Fibroblast of lung (primary cell): ENCODE results near the gene FAM131B. TPM values are rescaled to one million over a fixed set of nuclear protein-coding genes. Genes with fewer than 3 reads are reported as not detected.
A peak's percentile ranks its signal among the peaks of the same experiment; 100 is the strongest.

Experiments
- DNase-seq, 2 donors: peaks; one replicate each; pipeline versions ENCODE4 v3.0.0 to v3.0.0-alpha.2; 2010; ENCODE audit warnings: low read depth in 2 of 2
- H2AFZ ChIP-seq: 2 replicates; pipeline ENCODE4 v1.5.1; 2012; ENCODE audit warnings: low read length, control low read depth, inconsistent platforms
- H3K27ac ChIP-seq: 2 replicates; pipeline ENCODE4 v1.5.1; 2011; ENCODE audit warnings: low read length, control low read depth; ENCODE audit not compliant: insufficient read depth
- H3K27me3 ChIP-seq: 2 replicates; pipeline ENCODE4 v1.5.1; 2011; ENCODE audit warnings: mild to moderate bottlenecking, low read length; ENCODE audit not compliant: control insufficient read depth, insufficient read depth
- H3K36me3 ChIP-seq: 2 replicates; pipeline ENCODE4 v1.5.1; 2011; ENCODE audit warnings: low read length; ENCODE audit not compliant: control insufficient read depth, insufficient read depth
- H3K4me1 ChIP-seq: 2 replicates; pipeline ENCODE4 v1.5.1; 2011; ENCODE audit warnings: low read length; ENCODE audit not compliant: control insufficient read depth, insufficient read depth; ENCODE audit errors: extremely low read depth
- H3K4me2 ChIP-seq: 2 replicates; pipeline ENCODE4 v1.5.1; 2011; ENCODE audit warnings: low read length, control low read depth; ENCODE audit not compliant: insufficient read depth; ENCODE audit errors: extremely low read depth
- H3K4me3 ChIP-seq, 4 experiments: fragments of 200-600 bp in 1 of 4; sonication (generic) in 1 of 4; replicated peaks in 1 of 4; 2 replicates each; pipeline ENCODE4 v1.5.1; 2011 to 2016; ENCODE audit warnings: low read length in 4 of 4, low read depth in 3 of 4, mild to moderate bottlenecking in 3 of 4, control low read depth in 2 of 4, inconsistent platforms in 1 of 4, mixed read lengths in 1 of 4; ENCODE audit not compliant: insufficient read depth in 1 of 4; ENCODE audit errors: control extremely low read depth in 1 of 4
- H3K79me2 ChIP-seq: 2 replicates; pipeline ENCODE4 v1.5.1; 2012; ENCODE audit warnings: mild to moderate bottlenecking, low read length, inconsistent platforms; ENCODE audit not compliant: control insufficient read depth, insufficient read depth
- H3K9ac ChIP-seq: 2 replicates; pipeline ENCODE4 v1.5.1; 2011; ENCODE audit warnings: mild to moderate bottlenecking, low read length, control low read depth; ENCODE audit not compliant: insufficient read depth
- H3K9me3 ChIP-seq: 2 replicates; pipeline ENCODE4 v1.5.1; 2012; ENCODE audit warnings: low read depth, low read length; ENCODE audit not compliant: control insufficient read depth, insufficient read depth
- H4K20me1 ChIP-seq: 2 replicates; pipeline ENCODE4 v1.5.1; 2011; ENCODE audit warnings: low read length; ENCODE audit not compliant: control insufficient read depth, insufficient read depth; ENCODE audit errors: extremely low read depth
- EZH2 ChIP-seq: IDR thresholded peaks from 2 replicates; pipeline ENCODE4 v1.5.1; 2012; ENCODE audit warnings: low read length, control low read depth, mild to moderate bottlenecking; ENCODE audit errors: missing control alignments
- polyA plus RNA-seq, 2 donors: library from polyadenylated mRNA; depleted of rRNA in 1 of 2; stranded (reverse) in 1 of 2; unstranded in 1 of 2; fragments of >200 nt; gene quantifications; 2 replicates each; pipeline ENCODE4 v1.2.1, GENCODE V29; 2011 to 2012; ENCODE audit warnings: missing spikeins in 1 of 2
- total RNA-seq: library from RNA; depleted of rRNA; stranded (reverse); fragments of >200 nt; gene quantifications from 2 replicates; pipeline ENCODE4 v1.2.1, GENCODE V29; 2014
- TF ChIP-seq, protein P1 (sequence below), 2 donors: IDR thresholded peaks in 1 of 2; conservative IDR thresholded peaks in 1 of 2; 1 replicate in 1 of 2; 2 replicates in 1 of 2; pipeline ENCODE4 v1.5.1; 2011 to 2012; ENCODE audit warnings: low read length in 2 of 2, control low read depth in 1 of 2, inconsistent platforms in 1 of 2, low read depth in 1 of 2, mild to moderate bottlenecking in 1 of 2

The FAM131B gene
- total and polyA plus RNA-seq, 2 donors (not counting 1 experiment from before 2014, with no cell fraction given): 2.0 to 3.8 TPM

DNA sequence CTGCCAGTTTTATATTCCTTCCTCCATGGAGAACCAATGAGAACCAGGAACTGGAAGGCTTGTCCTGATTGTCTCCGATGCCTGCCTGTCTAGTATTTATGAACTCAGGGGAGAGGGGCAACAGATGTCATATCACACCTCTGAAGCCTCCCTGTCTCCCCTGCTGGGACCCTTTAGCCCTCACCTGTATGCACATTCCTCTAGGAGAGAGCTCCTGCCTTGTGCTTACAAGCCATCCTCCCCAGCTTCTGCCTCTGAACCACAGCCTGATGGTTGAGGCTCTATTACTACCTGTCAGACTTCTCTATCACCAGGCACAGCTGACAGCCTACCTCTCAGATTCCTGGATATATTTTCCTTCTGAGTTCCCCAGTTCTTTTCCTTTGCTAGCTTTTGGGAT lies 5.9 kb upstream of the FAM131B start:
- H3K4me2 ChIP-seq: no peak overlapping the region
- H3K27ac ChIP-seq: no peak overlapping the region
- H3K4me1 ChIP-seq: no peaks in the 10 kb centered on the region
- H3K9ac ChIP-seq: no peak overlapping the region
- H3K36me3 ChIP-seq: no peaks in the 10 kb centered on the region
- no peaks in the 10 kb centered on the region for H3K79me2 ChIP-seq
- H3K9me3 ChIP-seq: no peaks in the 10 kb centered on the region
- no peak for DNase-seq
- H3K27me3 ChIP-seq: peaks cover 20% of the 10 kb centered on the region
- no peaks in the 10 kb centered on the region for H4K20me1 ChIP-seq
- H3K4me3 ChIP-seq: no peak overlapping the region
- H2AFZ ChIP-seq: no peak overlapping the region
- TF ChIP-seq, protein P1, sequence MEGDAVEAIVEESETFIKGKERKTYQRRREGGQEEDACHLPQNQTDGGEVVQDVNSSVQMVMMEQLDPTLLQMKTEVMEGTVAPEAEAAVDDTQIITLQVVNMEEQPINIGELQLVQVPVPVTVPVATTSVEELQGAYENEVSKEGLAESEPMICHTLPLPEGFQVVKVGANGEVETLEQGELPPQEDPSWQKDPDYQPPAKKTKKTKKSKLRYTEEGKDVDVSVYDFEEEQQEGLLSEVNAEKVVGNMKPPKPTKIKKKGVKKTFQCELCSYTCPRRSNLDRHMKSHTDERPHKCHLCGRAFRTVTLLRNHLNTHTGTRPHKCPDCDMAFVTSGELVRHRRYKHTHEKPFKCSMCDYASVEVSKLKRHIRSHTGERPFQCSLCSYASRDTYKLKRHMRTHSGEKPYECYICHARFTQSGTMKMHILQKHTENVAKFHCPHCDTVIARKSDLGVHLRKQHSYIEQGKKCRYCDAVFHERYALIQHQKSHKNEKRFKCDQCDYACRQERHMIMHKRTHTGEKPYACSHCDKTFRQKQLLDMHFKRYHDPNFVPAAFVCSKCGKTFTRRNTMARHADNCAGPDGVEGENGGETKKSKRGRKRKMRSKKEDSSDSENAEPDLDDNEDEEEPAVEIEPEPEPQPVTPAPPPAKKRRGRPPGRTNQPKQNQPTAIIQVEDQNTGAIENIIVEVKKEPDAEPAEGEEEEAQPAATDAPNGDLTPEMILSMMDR (conservative IDR thresholded peaks at IDR 0.05 in 1 of 2, IDR thresholded peaks at IDR 0.05 in 1 of 2; ENCODE audit: low read depth in 1 of 2, low read length in 2 of 2): no peak
- TF ChIP-seq EZH2: no peak

DNA sequence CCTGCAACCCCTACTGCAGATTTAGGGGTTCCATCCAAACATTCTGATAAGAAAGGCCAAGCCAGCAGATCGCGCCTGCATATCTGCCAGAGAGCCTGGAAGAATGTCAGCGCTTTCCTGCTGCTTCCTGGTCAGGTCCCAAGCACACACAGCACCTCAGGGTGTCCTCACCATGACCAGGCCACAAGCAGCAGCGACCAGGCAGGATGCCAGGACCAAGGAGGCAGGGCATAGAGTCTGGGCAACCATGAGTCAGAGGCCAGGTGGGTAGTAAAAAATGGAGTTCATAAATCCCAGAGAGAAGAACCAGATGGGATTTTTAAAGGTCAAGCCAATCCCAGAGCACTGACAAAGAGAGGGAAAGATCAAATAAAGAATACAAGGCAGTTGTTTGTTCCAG lies 5.5 kb upstream of the FAM131B start:
- Histone ChIP-seq H3K4me3 (no peak overlapping the region), H3K27ac (no peak overlapping the region), H3K27me3 (peaks cover 24% of the 10 kb centered on the region), H2AFZ (no peak overlapping the region), H3K4me1 (no peaks in the 10 kb centered on the region), H3K9ac (no peak overlapping the region), H4K20me1 (no peaks in the 10 kb centered on the region), H3K4me2 (no peak overlapping the region), H3K9me3 (no peaks in the 10 kb centered on the region), H3K79me2 (no peaks in the 10 kb centered on the region), H3K36me3 (no peaks in the 10 kb centered on the region)
- no peak for DNase-seq
- no peak for TF ChIP-seq EZH2
- TF ChIP-seq, protein P1 (conservative IDR thresholded peaks at IDR 0.05 in 1 of 2, IDR thresholded peaks at IDR 0.05 in 1 of 2; ENCODE audit: low read depth in 1 of 2, low read length in 2 of 2): no peak

DNA sequence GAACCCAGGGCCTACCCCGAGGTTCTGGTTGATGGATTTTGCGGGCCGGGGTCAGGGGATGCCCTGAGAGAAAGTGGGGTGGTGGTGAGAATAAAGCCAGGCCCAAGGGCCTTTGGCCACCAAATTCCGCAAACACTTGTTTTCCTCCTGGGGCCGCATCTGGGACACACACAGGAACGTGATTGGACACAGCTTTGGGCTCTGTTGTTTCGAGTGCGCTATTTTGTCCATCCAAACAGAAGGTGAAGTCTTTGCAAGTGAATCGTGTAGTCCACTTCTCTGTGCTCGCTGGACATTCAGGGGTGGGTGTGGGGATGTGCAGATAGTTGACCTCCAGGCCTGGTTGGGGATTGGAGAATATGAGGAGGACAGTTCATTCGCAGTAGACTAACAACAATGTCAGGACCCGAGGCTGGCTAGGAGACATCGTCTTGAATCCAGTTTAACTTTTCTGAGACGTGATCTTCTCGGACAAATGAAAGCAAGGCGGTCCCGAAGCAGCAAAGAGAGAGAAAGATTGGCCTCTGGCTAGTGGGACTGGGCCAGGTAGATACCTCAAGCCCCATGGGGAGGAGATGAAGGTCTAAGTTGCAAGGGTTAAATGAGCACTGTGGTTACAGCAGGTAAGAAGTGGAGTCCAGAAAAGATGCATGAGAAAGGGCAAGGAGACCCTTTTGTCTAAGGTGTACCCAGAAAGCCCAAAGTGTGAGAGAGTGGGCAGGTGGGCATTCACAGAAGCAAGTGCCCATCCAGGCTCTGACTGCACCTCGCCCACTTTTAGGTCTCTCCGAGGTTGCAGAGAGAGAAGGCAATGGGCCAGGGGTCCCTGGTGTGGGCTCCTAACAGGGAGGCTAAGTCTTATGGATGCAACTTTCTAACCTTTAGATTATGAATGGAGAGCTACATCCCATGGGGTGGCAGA lies 764 bp upstream of the FAM131B start:
- no peaks in the 10 kb centered on the region for H3K79me2 ChIP-seq
- no peak overlapping the region for H3K9ac ChIP-seq
- peaks cover 35% of the 10 kb centered on the region for H3K27me3 ChIP-seq
- no peak overlapping the region for H3K27ac ChIP-seq
- no peak for DNase-seq
- TF ChIP-seq, protein P1 (conservative IDR thresholded peaks at IDR 0.05 in 1 of 2, IDR thresholded peaks at IDR 0.05 in 1 of 2; ENCODE audit: low read depth in 1 of 2, low read length in 2 of 2): no peak
- peak; percentile 91 for TF ChIP-seq EZH2
- peak overlapping the region in 2 of 4 experiments; percentile 24 to 66 for H3K4me3 ChIP-seq
- no peaks in the 10 kb centered on the region for H3K4me1 ChIP-seq
- no peak overlapping the region for H2AFZ ChIP-seq
- H3K4me2 ChIP-seq: peak overlapping the region; percentile 64
- no peaks in the 10 kb centered on the region for H4K20me1 ChIP-seq
- H3K9me3 ChIP-seq: no peaks in the 10 kb centered on the region
- H3K36me3 ChIP-seq: no peaks in the 10 kb centered on the region
